ENCODE data around the gene PTPN4. TPM values are rescaled to one million over a fixed set of nuclear protein-coding genes. Genes with fewer than 3 reads are reported as not detected.
A peak's percentile ranks its signal among the peaks of the same experiment; 100 is the strongest.

Gene PTPN4
- total and polyA plus RNA-seq, 10 of the 15 experiments (the other 5 are each of a cell fraction or from before 2014, with no cell fraction given): 5.0 to 29.7 (median 23.7) TPM

DNA sequence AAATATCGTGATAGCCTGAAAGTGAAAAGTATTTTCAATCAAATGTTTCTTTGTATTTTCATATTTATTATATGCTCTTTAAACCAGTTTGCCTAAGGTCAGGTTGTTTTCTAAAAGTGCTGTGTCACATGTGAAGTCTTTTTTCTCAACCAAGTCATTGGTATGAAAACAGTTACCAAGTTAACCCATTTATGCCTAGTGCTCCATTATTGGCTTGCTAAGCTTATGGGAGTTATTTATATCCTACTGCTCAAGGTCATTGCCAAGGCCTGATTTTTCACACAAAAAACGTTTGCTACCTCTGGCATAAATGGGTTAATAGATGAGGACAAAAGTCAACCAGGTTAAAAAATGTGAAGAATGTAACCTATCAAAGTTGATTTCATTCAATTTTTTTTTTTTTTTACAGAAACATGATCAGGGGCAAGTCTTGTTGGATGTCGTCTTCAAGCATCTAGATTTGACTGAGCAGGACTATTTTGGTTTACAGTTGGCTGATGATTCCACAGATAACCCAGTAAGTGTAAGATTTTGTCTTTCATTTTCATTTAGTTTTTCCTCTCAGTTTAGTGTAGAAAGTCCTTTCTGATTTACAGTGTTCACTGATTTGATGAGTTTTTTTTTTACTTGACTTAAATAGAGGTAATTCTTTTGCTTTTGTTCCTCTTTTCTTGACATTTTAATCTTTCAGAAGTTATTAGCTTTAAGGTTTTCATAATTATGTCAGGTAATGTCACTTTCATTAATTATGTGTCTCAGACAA, 102.6 kb downstream of the PTPN4 start (continued):
- TF ChIP-seq SMC3 (IDR thresholded peaks at IDR 0.05; ENCODE audit: borderline replicate concordance, low read length): no peak
- no peak for TF ChIP-seq ZNF24 (IDR thresholded peaks at IDR 0.05)
- no peak for TF ChIP-seq SUPT20H (IDR thresholded peaks at IDR 0.05; ENCODE audit: borderline replicate concordance, control insufficient read depth, low read depth, low read length)
- TF ChIP-seq ZNF384 (IDR thresholded peaks at IDR 0.05; ENCODE audit: borderline replicate concordance, low read depth, low read length): peak; percentile 72
- TF ChIP-seq, protein P1, sequence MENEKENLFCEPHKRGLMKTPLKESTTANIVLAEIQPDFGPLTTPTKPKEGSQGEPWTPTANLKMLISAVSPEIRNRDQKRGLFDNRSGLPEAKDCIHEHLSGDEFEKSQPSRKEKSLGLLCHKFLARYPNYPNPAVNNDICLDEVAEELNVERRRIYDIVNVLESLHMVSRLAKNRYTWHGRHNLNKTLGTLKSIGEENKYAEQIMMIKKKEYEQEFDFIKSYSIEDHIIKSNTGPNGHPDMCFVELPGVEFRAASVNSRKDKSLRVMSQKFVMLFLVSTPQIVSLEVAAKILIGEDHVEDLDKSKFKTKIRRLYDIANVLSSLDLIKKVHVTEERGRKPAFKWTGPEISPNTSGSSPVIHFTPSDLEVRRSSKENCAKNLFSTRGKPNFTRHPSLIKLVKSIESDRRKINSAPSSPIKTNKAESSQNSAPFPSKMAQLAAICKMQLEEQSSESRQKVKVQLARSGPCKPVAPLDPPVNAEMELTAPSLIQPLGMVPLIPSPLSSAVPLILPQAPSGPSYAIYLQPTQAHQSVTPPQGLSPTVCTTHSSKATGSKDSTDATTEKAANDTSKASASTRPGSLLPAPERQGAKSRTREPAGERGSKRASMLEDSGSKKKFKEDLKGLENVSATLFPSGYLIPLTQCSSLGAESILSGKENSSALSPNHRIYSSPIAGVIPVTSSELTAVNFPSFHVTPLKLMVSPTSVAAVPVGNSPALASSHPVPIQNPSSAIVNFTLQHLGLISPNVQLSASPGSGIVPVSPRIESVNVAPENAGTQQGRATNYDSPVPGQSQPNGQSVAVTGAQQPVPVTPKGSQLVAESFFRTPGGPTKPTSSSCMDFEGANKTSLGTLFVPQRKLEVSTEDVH (IDR thresholded peaks at IDR 0.05; ENCODE audit: low read depth, partially characterized antibody): no peak
- TF ChIP-seq, protein P2, sequence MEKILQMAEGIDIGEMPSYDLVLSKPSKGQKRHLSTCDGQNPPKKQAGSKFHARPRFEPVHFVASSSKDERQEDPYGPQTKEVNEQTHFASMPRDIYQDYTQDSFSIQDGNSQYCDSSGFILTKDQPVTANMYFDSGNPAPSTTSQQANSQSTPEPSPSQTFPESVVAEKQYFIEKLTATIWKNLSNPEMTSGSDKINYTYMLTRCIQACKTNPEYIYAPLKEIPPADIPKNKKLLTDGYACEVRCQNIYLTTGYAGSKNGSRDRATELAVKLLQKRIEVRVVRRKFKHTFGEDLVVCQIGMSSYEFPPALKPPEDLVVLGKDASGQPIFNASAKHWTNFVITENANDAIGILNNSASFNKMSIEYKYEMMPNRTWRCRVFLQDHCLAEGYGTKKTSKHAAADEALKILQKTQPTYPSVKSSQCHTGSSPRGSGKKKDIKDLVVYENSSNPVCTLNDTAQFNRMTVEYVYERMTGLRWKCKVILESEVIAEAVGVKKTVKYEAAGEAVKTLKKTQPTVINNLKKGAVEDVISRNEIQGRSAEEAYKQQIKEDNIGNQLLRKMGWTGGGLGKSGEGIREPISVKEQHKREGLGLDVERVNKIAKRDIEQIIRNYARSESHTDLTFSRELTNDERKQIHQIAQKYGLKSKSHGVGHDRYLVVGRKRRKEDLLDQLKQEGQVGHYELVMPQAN (conservative IDR thresholded peaks at IDR 0.05): no peak
- TF ChIP-seq, protein P3, sequence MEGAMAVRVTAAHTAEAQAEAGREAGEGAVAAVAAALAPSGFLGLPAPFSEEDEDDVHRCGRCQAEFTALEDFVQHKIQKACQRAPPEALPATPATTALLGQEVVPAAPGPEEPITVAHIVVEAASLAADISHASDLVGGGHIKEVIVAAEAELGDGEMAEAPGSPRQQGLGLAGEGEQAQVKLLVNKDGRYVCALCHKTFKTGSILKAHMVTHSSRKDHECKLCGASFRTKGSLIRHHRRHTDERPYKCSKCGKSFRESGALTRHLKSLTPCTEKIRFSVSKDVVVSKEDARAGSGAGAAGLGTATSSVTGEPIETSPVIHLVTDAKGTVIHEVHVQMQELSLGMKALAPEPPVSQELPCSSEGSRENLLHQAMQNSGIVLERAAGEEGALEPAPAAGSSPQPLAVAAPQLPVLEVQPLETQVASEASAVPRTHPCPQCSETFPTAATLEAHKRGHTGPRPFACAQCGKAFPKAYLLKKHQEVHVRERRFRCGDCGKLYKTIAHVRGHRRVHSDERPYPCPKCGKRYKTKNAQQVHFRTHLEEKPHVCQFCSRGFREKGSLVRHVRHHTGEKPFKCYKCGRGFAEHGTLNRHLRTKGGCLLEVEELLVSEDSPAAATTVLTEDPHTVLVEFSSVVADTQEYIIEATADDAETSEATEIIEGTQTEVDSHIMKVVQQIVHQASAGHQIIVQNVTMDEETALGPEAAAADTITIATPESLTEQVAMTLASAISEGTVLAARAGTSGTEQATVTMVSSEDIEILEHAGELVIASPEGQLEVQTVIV (IDR thresholded peaks at IDR 0.05; ENCODE audit: borderline replicate concordance, partially characterized antibody): no peak
- no peak for TF ChIP-seq GATAD2B (conservative IDR thresholded peaks at IDR 0.05; ENCODE audit: low read depth)
- TF ChIP-seq RBBP5 (conservative IDR thresholded peaks at IDR 0.05): no peak
- TF ChIP-seq MXI1 (IDR thresholded peaks at IDR 0.05; ENCODE audit: low read depth, low read length): no peak
- TF ChIP-seq SREBF1 (IDR thresholded peaks at IDR 0.05; ENCODE audit: low read length): no peak
- TF ChIP-seq, protein P4, sequence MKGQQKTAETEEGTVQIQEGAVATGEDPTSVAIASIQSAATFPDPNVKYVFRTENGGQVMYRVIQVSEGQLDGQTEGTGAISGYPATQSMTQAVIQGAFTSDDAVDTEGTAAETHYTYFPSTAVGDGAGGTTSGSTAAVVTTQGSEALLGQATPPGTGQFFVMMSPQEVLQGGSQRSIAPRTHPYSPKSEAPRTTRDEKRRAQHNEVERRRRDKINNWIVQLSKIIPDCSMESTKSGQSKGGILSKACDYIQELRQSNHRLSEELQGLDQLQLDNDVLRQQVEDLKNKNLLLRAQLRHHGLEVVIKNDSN (IDR thresholded peaks at IDR 0.05; ENCODE audit: borderline replicate concordance, extremely low read length, insufficient read depth, low read depth, low read length): no peak
- no peak for TF ChIP-seq CHD2 (IDR thresholded peaks at IDR 0.05; ENCODE audit: borderline replicate concordance, low read depth, low read length)
- TF ChIP-seq PAX8 (IDR thresholded peaks at IDR 0.05): no peak
- TF ChIP-seq JUND (IDR thresholded peaks at IDR 0.05; ENCODE audit: low read depth, low read length): no peak
- TF ChIP-seq, protein P5, sequence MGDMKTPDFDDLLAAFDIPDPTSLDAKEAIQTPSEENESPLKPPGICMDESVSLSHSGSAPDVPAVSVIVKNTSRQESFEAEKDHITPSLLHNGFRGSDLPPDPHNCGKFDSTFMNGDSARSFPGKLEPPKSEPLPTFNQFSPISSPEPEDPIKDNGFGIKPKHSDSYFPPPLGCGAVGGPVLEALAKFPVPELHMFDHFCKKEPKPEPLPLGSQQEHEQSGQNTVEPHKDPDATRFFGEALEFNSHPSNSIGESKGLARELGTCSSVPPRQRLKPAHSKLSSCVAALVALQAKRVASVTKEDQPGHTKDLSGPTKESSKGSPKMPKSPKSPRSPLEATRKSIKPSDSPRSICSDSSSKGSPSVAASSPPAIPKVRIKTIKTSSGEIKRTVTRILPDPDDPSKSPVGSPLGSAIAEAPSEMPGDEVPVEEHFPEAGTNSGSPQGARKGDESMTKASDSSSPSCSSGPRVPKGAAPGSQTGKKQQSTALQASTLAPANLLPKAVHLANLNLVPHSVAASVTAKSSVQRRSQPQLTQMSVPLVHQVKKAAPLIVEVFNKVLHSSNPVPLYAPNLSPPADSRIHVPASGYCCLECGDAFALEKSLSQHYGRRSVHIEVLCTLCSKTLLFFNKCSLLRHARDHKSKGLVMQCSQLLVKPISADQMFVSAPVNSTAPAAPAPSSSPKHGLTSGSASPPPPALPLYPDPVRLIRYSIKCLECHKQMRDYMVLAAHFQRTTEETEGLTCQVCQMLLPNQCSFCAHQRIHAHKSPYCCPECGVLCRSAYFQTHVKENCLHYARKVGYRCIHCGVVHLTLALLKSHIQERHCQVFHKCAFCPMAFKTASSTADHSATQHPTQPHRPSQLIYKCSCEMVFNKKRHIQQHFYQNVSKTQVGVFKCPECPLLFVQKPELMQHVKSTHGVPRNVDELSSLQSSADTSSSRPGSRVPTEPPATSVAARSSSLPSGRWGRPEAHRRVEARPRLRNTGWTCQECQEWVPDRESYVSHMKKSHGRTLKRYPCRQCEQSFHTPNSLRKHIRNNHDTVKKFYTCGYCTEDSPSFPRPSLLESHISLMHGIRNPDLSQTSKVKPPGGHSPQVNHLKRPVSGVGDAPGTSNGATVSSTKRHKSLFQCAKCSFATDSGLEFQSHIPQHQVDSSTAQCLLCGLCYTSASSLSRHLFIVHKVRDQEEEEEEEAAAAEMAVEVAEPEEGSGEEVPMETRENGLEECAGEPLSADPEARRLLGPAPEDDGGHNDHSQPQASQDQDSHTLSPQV (IDR thresholded peaks at IDR 0.05): no peak
- no peak for TF ChIP-seq HCFC1 (IDR thresholded peaks at IDR 0.05; ENCODE audit: low read length)

Measured in GM12878 (cell line).